GM18505 (cell line): Measurements from ENCODE around the gene SP110.
"Not testable (repeated sequence)": the region's sequence is repeated elsewhere in the genome, so short reads cannot be mapped to it uniquely, and the experiment has no call there.

Source experiments
- ATAC-seq: cut with Tn5 transposase; IDR thresholded peaks from one replicate; pipeline ENCODE4 v1.9.1; 2021; ENCODE audit not compliant: unreplicated experiment
- POLR2A ChIP-seq: IDR thresholded peaks from 4 replicates; pipeline ENCODE4 v1.6.1; 2011; ENCODE audit warnings: borderline replicate concordance; ENCODE audit not compliant: insufficient read depth, insufficient read length; ENCODE audit errors: extremely low read depth

Gene SP110

DNA sequence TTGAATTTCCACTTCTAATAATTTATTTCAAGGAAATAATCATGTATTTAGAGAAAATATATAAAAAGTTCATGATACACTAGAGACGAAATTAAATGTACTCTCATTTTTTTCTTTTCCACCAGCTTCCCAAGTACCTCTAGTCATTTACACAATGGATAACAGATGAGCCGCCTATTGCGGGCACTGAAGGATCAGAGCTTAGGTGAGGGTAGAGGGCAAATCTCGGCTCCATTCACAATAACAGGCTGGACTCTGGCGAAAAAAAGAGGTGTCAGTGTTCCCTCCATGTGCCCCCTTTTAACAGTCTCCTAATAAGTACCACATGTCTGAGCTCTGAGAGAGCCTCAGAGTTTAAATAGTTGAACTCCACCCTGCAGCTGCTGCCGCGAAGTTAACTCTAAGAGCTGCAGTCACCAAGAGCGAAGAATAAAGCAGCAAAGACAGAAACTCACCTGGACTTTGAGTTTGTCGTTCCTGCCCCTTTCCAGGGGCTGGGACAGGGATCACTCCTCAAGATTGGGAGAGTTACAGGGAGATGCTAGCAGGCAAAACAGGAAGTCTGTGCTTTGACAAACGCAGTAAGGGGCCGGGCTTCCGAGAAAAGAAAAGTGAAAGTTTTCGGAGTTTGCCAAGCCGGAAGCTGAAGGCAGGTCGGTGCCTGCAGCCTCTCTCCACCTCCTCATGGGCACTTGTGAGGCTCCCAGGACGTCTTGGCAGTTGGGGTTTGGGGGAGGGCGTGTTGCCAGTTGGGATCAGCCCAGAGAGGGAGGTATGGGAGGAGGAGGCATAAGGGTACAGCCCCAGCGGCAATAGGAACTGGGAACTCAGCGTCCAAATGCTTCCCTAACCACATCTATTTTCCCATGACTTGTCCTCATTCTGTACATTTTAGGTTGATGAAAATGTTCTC, at the start of gene SP110:
TSS of gene SP110 (minus strand) at position 566 of the 913 bp plus-strand sequence. CDS start 3,057 bp downstream, outside the sequence.
- peak; percentile 85 for TF ChIP-seq POLR2A
- peak; percentile 63 for ATAC-seq

DNA sequence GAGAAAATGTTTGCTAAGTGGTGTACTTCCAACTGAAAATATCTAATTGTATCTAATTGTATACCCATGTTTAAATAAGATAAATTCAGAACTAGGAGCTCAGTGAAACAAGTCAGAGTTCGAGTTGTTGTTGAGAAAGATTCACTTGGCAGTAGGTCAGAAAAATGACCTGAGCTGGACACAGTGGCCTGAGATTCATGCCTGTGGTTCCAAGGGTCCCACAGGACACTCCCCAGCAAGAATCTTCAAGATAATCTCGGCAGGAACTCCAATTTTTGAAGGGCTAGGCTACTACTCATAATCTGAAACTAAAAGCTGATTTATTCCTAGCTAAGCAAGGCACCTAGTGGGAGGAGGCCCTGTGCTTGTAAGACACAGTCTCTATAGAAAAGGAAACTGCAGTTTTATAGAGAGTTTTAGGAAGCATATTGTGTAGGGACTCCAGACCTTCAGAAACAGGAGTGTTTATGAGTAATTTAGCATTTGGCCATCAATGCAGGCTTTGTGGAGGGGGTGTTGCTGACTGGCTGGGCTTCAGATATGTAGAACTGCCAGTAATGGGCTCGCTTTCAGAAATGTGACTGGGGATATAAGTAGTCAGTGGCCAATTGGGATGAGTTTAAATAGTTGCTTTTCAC, 48.9 kb upstream of the SP110 start:
- no peak for TF ChIP-seq POLR2A
- peak; percentile 44 for ATAC-seq

DNA sequence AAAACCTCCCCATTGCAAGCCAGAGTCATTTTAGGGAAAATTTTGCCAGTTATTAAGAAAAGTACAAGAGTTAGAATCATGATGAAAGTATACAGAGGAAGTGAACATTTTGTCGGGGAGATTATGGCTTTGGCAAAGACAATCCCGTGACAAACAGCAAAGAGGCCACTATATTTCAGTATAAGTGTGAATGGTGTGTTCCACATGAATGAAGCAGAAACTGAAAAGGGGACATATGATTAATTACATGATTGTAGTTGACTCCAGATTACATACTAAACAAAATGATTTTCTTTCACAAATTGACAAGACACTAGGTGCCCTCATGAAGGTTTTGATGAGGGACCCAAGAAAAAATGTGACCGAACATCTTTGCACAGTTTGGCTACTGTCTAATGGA, 47.8 kb upstream of the SP110 start:
- ATAC-seq = peak; percentile 56
- no peak for TF ChIP-seq POLR2A

DNA sequence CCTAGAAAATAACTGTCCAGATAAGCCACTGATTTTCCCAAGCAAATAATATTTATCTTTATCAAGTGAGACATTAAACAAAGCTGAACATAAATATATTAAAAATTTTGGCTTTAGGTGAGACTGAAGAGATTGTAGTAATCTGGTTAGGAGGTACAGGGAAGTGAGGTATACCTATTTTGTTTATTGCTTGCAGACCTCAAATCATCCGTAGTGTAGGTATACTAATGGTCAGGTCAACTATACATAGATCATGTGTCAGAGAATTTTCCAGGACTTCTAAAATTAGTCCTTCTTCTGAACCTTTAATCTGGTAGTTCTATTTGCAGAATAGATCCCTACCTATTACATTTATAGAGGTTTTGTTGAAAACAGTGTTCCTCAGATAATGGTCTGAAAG, 47.3 kb upstream of the SP110 start:
- ATAC-seq = peak; percentile 29
- TF ChIP-seq POLR2A = no peak

DNA sequence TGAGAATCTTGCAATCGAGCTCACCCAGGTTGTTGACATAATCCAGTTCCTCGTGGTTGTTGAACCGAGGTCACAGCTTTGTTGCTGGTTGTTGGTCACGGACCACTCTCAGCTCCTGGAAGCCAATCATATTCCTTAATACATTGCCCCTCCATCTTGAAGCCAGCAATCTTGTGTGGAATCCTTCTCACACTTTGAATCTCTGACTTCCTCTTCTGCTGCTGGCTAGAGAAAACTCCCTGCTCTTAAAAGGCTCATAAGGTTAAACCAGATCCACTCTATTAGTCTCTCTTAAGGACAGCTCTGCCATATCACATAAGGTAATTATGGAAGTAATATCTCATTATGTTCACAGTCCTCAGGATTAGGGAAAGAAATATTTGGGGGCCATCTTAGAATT, 46.9 kb upstream of the SP110 start:
- no peak for ATAC-seq
- no peak for TF ChIP-seq POLR2A

DNA sequence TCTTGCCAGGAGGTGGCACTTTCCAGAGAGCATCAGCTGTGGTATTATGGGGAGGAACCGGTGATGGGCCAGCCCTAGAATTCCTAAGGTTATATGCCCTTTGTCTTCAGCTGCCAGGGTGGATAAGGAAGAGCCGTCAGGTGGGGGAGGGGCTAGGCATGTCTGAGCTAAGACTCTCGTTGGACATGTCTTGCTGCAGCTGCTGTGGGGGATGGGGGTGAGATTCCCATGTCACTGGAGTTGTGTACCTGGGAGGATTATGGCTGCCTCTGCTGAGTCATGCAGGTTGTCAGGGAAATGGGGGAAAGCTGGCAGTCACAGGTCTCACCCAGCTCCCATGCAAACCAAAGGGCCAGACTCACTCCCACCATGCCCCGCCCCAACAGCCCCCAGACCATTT, 45.2 kb upstream of the SP110 start:
- ATAC-seq = not testable (repeated sequence)

DNA sequence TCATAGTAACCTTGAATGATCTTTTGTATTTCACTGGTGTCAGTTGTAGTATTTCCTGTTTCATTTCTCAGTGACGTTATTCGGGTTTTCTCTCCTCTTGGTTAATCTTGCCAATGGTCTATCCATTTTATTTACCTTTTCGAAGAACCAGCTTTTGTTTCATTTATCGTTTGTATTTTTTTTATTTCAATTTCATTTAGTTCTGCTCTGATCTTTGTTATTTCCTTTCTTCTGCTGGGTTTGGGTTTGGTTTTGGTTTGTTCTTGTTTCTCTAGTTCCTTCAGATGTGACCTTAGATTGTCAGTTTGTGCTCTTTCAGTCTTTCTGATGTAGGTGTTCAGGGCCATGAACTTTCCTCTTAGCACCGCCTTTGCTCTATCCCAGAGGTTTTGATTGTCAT, 42.5 kb upstream of the SP110 start:
- ATAC-seq = no peak
- no peak for TF ChIP-seq POLR2A

DNA sequence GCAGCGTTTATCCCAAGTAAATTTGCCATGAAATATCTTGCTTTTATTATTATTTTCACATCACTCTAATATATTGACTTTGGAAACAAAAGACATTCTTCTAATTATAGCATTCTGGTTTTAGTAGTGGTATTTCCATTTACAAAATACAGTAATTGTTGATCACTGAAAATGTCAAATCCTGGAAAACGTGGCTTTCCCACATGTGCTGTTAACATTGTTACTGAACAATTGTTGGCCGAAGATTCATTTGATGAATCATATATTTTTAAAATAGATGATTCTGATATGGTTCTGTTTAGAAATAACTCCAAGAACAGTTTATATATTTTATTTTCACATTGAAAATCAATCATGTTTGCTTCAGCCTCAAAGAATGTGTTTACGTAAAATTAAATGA, 38.7 kb upstream of the SP110 start:
- ATAC-seq = no peak
- no peak for TF ChIP-seq POLR2A

DNA sequence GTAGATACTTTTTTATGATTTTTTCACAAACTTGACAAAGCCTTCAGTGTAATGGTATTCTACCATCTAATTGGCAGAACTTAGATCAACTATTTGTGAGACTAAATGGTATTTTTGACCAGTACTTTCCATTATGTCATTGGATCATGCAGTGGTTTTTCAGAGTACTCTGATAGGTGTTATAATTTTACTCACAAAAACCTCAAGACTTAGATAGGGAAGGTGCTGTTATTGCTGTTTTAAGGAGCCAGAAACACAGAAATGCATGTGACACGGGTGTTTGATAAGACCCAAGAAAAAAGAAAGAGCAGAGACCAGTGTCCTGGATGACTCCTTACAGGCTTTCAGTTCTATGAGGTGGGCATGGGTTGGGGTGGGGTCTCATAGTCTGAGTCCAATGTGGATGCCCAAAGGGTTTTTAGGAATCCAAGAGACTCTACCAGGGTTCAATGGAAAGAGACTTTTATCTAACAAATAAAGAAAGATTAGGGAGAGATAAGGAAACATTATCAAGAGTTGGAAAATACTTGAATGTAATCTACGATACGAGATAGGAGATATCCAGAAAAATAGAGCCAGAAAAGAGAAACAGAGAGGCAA, 37.0 kb upstream of the SP110 start:
- ATAC-seq = no peak

DNA sequence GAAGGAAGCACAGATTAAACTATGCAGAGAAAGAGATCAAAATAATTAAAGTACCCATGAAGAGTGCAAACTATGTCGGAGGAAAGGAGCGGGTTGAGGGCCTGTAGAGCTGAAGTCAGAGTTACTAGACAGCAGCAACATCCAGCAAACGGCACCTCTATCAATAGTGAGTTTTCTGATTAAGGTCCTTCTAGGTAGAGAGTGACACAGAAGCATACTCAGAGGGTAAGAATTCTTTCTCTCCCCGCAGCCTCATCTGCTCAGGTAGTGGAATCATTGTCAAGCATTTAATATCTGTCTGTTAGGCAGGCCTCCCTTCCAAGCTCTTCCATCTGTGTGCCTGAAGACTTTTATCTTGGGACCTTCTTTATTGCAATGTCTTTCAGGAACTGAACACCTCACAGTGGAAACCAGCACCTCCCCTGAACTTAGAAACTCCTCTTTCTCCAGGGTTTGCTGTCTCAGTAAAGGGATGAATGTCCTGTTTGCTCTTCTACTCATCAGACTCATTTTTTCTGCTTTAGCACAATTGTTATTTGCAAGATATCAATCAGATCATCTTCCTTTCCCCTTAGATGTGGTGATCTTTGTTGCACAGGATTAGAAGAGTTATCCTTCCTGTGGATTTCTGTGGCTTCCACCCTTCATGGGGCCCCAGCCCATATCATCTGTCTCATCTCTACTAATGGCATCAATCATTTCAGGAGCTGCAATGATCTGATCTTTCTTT, 34.5 kb upstream of the SP110 start:
- TF ChIP-seq POLR2A = no peak
- no peak for ATAC-seq

More for the DNA sequence above, 37.0 kb upstream of the SP110 start:
- no peak for TF ChIP-seq POLR2A

DNA sequence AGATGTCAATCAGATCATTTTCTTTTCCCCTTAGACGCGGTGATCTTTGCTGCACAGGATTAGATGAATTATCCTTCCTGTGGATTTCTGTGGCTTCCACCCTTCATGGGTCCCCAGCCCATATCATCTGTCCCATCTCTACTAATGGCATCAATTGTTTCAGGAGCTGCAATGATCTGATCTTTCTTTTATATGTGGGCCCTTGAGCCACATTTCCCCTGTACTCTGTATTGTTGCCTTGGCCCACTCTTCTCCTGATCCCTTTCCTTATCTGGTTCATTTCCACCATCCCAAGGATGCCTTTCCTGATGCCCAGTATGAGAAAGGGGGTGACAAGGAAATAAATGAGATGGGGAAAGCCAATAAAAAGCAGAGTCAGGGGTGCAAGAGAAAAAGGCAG, 30.4 kb upstream of the SP110 start:
- no peak for TF ChIP-seq POLR2A
- ATAC-seq = no peak

DNA sequence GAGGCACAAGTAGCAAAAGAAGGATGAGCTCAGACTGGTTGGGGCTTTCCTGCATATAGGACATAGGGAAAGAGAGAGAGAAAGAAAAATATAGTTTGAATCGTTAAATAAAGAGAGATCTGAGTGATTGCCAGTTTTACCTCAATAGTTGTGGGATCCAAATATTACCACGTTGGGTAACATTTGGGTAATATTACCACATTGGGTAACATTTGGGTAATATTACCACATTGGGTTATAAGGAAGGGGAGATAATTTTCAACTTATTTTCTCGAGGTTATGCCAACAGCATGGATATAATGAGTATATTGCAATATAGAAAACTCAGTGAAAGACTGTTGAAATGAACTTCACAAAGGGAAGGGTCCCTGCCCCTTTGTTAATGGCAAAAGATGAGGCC, 26.4 kb upstream of the SP110 start:
- ATAC-seq = no peak
- no peak for TF ChIP-seq POLR2A

DNA sequence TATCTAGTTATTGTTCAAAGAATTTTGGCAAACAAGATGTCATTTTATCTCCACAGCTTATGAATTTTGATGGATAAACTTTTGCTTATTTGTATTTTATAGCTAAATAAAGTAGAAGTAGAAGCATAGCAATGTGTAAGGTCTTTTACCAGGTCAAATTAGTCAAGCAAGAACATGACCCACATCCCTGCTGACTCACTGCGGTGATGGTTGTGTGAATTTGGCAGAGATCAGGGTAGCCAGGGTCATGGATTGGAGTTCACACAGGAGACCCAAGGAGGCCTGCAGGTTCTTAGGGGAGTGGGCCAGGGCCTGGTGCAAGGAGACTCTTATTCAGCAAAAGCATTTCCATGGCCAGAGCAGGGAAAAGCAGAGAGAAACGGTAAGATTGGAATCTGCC, 24.4 kb upstream of the SP110 start:
- no peak for TF ChIP-seq POLR2A
- ATAC-seq = no peak
